Measurements from ENCODE around the gene MTERF2.

DNA sequence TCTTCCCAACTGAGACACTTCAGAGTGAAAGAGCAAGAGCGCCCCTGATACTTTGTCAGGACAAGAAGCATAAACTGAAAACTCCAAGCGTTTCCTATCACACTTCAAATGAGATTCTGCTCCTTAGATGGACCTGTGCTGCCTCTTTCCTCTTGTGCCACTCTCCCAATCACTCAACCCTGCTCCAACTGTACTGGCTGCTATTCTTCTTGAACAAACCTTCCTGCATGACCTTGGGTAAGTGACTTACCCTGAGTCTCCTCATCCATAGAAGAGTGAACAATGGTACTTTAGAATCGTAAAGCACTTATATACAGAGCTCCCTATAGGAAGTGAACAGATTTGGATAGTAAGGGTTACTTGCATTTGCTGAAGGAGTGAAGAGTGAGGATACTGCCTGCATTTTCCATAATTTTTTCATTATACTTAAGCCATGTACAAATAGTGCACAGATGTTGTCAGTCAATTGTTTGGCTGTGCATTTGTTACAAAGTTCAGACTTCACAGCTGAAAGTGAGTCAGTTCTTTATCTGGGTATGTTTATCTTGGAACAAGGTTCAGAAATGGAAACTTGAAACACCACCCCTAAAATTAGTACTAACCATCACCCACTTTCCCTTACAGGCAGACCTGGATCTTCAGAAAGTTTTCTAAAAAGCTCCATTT, 10.8 kb downstream of the MTERF2 start:
- TF ChIP-seq ZNF274 (IDR thresholded peaks at IDR 0.05; ENCODE audit: insufficient read depth, insufficient read length) (no peak), TCF3 (IDR thresholded peaks at IDR 0.05; ENCODE audit: borderline replicate concordance, insufficient read depth, low read depth, low read length) (no peak), E4F1 (IDR thresholded peaks at IDR 0.05; ENCODE audit: borderline replicate concordance, partially characterized antibody) (no peak), MYC (IDR thresholded peaks at IDR 0.05; ENCODE audit: insufficient read depth, insufficient read length, insufficient replicate concordance, low read length, severe bottlenecking) (no peak), ZBTB11 (CRISPR knock-in tag; IDR thresholded peaks at IDR 0.05) (no peak), MTA2 (IDR thresholded peaks at IDR 0.05; ENCODE audit: low read depth) (no peak), STAT3 (IDR thresholded peaks at IDR 0.05; ENCODE audit: low read depth, low read length) (no peak), ZNF384 (IDR thresholded peaks at IDR 0.05; ENCODE audit: borderline replicate concordance, low read depth, low read length) (no peak), HDAC2 (IDR thresholded peaks at IDR 0.05) (no peak)
- TF ChIP-seq, protein P1, sequence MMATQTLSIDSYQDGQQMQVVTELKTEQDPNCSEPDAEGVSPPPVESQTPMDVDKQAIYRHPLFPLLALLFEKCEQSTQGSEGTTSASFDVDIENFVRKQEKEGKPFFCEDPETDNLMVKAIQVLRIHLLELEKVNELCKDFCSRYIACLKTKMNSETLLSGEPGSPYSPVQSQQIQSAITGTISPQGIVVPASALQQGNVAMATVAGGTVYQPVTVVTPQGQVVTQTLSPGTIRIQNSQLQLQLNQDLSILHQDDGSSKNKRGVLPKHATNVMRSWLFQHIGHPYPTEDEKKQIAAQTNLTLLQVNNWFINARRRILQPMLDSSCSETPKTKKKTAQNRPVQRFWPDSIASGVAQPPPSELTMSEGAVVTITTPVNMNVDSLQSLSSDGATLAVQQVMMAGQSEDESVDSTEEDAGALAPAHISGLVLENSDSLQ (IDR thresholded peaks at IDR 0.05) = no peak

All from GM12878 (cell line).